Gastroesophageal sphincter (tissue), 3 donors: ENCODE results near the gene HIVEP2.

Source experiments
- POLR2A ChIP-seq, 2 donors: fragments of 450-650 bp; IDR thresholded peaks; one replicate each; pipeline ENCODE4 v1.6.1; 2017; ENCODE audit warnings: antibody characterized with exemption in 2 of 2, mild to moderate bottlenecking in 2 of 2, moderate library complexity in 1 of 2
- TF ChIP-seq, protein P1 (sequence below), 4 experiments: fragments of 200-600 bp in 2 of 4; fragments of 450-650 bp in 2 of 4; sonication (generic) in 1 of 4; IDR thresholded peaks; one replicate each; pipeline ENCODE4 v1.5.1; 2017 to 2019; ENCODE audit warnings: antibody characterized with exemption in 4 of 4, mild to moderate bottlenecking in 2 of 4, moderate library complexity in 2 of 4

DNA sequence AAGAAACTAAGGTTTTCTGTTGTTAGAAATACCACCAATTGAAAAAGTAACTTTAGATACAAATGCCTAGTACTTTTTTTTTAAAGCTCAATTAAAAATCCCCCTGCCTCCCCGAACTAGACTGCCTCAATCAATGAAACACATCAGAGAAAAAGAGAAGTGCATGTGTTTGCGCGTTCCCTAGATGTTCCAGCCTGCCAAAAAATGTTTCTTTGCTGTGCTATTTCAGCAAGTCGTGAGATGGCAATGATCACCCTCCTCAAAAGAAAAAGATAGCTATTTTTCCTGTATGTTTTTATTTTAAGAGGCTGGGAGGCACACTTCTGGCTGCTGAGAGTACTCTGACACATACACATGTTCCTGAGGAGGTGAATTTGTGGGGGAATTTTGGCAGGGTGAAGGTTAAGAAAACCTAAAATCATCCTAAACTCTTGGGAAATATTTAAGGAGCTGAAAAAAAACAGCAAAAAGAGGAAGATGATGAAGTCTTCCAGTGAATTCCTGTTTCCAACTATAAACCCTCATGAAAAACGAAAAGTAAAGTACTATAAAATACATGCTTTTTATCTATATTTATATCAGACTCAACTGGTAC, 114.8 kb downstream of the HIVEP2 start:
- TF ChIP-seq, protein P1, sequence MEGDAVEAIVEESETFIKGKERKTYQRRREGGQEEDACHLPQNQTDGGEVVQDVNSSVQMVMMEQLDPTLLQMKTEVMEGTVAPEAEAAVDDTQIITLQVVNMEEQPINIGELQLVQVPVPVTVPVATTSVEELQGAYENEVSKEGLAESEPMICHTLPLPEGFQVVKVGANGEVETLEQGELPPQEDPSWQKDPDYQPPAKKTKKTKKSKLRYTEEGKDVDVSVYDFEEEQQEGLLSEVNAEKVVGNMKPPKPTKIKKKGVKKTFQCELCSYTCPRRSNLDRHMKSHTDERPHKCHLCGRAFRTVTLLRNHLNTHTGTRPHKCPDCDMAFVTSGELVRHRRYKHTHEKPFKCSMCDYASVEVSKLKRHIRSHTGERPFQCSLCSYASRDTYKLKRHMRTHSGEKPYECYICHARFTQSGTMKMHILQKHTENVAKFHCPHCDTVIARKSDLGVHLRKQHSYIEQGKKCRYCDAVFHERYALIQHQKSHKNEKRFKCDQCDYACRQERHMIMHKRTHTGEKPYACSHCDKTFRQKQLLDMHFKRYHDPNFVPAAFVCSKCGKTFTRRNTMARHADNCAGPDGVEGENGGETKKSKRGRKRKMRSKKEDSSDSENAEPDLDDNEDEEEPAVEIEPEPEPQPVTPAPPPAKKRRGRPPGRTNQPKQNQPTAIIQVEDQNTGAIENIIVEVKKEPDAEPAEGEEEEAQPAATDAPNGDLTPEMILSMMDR (IDR thresholded peaks at IDR 0.05), result no peak
- no peak for TF ChIP-seq POLR2A (IDR thresholded peaks at IDR 0.05)
